Stimulated activated CD4-positive, alpha-beta T cell treated with anti-CD3 and anti-CD28 coated beads, Interleukin-15, amount 100 ng/mL, for 24 hours (primary cell): Measurements from ENCODE around the gene NDC80.
A peak's percentile ranks its signal among the peaks of the same experiment; 100 is the strongest.
"Not testable (repeated sequence)": the region's sequence is repeated elsewhere in the genome, so short reads cannot be mapped to it uniquely, and the experiment has no call there.

ENCODE experiments used
- DNase-seq: peaks from one replicate; pipeline ENCODE4 v3.0.0-alpha.2; 2020

The NDC80 gene

DNA sequence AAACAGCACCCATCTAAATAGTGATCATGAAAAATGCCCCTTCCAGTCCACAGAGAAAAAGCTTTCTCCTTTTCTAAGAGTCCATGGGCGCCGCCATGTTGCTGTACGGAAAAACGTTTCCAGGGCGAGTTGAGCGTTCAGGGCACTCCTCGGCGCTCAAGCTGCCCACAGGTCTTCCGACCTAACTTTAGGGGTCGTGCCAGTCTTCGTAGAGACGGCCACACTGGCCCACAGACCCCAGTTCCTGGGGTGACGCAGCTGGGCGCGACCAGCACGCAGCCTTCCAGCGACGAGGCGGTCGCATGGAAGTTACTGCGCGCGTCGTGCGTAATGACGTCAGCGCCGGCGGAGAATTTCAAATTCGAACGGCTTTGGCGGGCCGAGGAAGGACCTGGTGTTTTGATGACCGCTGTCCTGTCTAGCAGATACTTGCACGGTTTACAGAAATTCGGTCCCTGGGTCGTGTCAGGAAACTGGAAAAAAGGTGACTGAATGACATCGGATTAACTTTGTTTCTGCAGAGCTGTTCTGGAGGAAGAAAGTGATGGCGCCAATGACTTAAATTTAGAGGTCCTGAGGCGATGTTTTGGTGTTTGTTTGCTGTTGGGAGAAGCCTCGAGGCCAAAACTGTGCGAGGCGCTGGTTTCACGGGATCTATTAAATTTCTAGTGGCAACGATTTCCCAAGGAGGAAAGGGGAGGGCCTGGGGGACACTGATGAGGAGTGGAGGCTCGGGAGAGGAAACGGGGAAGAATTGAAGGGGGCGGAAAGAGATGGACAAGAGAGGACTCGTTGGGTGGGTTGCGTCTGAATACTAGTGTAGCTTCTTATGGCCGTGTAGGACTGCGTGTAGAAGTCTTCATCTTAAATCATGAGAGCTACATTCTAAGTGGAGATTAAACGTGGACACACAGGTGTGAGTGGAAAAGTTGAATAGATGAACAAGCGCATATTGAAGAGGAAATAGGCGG lies at the start of gene NDC80, which contains the start of gene METTL4:
Gene NDC80, plus strand, starts transcription at position 358 of the 971 bp plus-strand sequence. CDS start 1,429 bp downstream, outside the sequence.
Gene METTL4, minus strand, starts transcription at position 306 of the 971 bp plus-strand sequence. CDS start 4,289 bp downstream, outside the sequence.
- DNase-seq = peak; percentile 89

DNA sequence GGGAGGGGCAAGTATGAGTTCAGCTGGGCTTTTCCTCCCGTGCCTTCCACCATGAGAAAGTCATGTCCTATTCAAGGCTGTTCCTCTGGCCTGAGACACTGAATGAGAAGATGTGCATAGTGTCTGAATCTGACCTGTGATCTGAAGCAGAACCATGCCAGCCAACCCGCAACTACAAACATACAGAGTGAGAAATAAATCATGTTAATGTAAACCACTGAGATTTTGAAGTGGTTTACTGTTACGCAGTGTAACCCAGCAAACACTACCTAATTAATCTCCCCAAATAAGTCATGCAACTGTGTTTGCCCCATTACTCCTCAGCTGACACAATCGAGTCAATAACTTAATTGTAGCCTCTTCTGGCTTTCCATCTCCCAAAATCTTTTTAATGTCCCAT lies 49.2 kb upstream of the NDC80 start:
- no peak for DNase-seq

DNA sequence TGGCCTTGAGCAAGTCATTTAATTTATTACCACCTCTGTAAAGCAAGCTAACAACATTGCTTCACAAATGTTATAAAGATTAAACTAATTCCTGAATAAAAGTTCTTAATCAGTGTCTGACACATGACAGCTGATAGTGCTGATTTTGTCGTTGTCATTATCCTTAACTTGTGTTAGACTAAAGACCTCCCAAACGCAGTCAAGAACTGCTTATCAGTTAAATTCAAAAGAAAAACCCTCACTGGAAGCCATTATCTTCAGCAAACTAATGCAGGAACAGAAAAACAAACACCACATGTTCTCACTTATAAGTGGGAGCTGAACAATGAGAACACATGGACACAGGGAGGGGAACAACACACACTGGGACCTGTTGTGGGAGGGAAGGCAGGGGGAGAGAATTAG lies 46.6 kb upstream of the NDC80 start:
- DNase-seq = not testable (repeated sequence)

DNA sequence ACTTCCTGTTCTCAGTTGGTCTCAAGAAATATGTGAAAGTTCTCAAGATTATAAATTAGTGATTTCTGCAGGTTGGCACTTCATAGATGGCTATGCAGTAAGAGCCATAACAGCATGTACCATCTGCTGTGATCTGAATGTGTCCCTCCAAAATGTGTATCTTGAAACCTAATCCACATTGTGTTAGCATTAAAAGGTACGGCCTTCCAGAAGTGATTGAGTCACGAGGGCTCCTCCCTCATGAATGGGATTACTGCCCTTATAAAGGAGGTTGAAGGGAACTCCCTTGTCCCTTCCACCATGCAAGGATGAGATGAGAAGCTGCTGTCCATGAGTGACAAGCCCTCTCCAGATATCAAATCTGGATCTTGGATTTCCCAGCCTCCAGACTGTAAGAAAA lies 45.0 kb upstream of the NDC80 start:
- DNase-seq = no peak

DNA sequence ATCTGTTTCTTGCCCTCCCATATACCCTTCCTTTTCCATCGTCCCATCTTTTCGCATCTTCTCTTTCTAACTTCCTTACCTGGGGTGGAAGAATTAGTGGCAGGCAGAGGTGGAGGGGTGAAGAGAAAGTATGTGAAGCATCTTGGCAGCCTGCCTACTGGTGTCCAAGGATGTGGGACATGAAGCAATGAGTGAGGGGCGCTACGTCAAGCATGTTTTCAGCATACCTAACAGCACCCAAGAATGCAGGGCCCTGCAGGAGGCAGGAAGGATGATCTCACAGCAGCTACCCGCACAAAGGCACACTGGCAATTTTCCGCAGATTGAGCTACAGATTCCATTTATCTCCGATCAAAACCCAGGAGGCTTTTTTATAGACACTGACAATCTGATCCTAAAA lies 42.2 kb upstream of the NDC80 start:
- DNase-seq = no peak

DNA sequence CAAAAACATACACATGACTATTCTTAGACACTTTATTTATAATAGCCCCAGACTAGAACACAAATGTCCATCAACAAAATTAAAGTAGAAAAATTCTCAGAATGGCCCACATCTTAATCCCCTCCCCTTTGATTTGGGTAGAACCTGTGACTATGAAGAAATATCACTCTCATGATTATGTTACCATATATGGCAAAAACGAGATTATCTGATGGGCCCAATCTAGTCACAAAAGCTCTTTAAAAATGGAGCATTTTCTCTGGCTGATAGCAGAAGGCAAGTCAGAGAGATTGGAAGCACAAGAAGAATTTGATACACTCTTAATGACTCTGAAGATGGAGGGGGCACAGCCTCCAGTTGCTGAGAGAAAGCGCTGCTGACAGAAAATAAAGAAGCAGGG lies 39.6 kb upstream of the NDC80 start:
- no peak for DNase-seq

DNA sequence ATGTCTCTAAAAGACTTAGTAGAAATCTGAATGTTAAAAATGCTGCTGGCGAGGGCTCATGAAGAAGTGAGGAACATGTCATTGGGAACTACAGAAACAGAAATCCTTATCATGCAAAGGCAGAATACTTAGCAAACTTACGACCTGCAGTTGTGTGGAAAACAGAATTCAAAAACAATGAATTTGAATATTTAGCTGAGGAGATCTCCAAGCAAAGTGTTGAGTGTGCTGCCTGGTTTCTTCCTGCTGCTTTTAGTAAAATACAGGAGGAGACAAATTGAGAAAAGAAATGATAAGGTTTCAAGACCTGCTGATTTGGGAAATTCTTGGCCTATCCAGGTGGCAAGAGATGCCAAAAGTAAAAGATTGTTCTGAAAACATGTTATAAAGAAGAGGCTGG lies 38.6 kb upstream of the NDC80 start:
- DNase-seq = no peak

DNA sequence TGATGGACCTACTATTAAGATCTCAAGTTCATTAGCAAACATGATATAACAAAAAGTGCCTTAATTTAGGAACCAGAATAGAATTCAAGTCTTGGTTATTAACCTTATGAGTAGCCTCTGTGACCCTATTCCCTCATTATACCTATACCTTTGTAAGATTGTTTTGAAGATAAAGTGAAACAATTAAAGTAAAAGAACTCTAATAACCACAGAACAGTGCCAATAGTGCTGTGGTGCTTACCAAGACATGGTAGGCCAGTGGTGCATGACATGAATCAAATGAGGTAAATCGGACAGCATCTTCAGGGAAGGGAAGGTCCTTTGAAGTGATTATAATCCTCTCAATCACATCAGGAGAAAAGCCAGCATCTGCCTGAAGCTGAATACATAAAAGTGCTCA lies 36.5 kb upstream of the NDC80 start:
- DNase-seq = no peak

DNA sequence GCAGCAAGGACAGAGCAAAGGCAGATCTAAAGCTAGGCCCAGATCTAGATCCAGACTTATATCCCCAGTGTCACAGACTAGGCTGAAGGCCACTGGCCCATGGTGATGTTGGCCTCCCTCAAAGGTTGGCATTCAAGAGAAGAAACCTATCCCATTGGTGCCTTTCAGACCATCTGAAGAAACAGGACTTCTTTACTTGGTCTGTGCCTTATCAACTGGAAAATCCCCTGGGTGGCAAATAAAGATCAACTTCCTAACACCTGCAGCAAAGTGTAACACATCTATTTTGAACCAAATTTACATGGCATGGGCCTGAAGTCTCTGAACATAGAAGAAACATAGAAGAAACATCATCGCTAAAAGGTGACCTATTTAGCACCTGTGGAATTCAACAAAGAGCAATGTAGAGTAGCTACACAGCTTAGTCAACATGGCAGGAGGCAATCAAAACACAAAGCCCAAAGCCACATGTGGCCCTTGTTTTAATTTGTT lies 35.9 kb upstream of the NDC80 start:
- no peak for DNase-seq

DNA sequence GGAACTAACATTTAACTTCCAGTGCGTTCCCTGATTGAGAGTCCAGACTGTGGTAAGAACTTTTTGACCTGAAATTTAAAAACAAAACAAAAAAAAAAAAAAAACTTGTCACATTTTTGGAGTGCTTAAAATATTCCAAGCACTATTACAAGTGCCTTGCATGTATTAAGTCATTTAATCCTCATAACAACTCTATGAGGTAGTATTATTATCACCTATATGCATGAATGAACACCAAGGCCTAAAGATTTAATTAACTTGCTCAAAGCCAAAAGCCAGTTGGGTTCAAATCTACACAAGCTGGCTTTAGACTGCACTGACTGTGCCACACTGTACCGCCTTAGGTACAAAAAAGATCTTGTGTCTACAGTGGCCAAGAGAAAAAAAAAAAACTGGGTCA lies 35.3 kb upstream of the NDC80 start:
- no peak for DNase-seq

DNA sequence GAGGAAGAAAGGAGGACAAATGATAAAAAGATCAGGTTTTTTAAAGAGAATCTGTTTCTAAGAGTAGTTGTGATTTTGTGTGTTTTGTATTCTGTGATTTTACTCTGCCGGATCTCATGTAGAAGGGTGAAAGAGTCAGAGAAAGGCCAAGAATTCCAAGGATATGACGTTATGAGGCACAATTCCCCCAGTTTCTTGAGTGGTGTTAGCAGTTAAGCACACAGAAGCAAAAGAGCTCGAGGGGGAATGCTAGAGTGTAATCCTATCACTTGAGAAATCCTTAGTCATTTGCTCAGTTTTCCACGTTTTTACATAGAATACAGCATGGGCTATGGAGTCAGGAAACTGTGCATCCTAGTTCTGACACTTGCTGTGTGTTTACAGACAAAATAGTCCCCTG lies 34.9 kb upstream of the NDC80 start:
- DNase-seq = no peak

DNA sequence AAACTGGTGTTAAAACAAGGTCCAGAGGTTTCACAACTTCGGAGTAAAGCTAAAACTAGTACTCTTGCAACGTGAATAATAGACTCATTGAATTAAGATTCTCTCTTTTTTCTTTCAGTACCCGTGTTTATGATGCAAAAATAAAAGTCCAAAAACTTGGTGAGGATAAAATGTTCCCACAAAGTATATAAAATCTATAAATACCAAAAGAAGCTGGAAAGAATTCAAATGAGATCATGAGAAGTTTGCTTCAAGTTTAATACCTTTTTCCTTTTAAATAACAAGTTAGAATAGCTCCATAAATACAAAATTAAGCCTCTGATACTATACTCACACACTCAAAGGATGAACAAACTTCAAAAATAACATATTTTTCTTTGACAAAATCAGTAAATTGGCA lies 34.1 kb upstream of the NDC80 start:
- no peak for DNase-seq

DNA sequence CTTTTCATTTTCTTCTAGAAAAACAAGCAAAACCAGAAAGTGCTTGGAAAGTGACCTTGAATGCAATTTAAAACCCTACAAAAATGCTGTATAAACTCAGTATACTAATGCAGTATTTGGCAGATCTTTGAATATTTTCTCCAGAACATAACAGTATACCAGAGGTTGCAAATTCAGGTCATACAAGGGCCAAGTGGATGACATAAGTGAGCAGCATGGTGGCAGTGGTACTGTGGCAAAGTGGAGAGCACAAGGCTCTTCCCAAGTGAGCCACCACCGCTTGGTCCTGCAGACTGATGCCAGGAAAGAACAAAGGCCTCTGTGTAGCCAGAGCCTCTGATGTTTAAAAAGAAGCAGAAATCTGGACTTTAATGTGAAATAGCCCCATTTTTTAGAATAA lies 33.1 kb upstream of the NDC80 start:
- DNase-seq = no peak

DNA sequence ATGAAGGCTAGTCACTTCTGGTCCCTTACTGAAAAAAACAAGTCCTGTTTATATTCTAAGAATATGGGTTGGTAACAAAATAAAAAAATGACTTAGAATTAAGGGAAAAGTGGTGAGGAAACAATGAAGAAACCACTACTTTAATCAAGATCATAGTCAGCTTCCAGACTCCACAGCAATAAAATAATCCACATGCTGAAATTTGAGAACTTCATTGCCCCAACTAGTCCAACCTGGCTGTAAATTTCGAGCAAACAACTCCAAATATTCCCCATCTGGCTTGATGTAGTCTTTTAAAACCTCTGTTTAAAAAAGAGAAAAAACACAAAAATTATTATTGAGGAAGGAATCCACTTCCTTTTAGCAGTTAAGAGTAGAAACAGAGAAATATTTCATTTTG lies 32.5 kb upstream of the NDC80 start:
- DNase-seq = no peak

DNA sequence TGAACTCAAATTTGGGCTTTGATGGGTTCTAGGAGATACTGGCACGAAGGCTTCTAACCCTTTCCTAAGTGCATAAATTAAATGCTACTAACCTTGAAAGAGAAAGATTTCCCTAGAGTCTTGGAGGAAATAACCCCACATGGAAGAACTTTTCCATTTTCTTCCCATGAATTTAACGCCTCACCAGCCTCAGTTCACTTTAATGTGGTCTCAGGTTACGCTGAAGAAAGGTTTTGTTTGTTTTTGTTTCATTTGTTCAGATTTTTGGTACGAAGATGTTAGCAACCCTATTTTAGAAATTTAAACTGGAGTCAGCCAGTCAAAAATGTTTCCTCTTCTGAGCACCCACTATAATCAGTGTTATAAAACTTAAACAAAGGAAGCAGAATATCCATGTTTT lies 30.8 kb upstream of the NDC80 start:
- DNase-seq = no peak

DNA sequence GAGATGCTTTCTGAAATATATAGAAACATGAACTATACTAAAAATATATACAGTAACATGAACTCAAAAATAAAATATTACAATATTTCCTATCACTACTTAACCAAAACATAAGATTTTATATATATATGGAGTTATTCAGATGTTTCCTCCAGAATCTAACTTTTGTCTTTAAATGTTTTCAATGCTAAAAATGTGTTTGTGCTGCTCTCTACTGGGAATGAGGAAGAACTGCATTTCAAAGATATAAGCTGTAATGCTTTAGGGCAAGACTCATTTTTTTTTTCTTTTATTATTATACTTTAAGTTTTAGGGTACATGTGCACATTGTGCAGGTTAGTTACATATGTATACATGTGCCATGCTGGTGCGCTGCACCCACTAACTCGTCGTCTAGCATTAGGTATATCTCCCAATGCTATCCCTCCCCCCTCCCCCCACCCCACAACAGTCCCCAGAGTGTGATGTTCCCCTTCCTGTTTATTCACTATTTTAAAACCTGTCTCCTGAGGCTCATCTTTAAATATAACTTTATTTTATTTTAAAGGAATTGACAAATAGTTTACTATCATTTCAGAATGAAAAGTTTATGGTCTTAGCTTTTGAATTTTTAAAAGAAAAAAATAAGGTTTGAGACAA lies 29.3 kb upstream of the NDC80 start:
- not testable (repeated sequence) for DNase-seq

DNA sequence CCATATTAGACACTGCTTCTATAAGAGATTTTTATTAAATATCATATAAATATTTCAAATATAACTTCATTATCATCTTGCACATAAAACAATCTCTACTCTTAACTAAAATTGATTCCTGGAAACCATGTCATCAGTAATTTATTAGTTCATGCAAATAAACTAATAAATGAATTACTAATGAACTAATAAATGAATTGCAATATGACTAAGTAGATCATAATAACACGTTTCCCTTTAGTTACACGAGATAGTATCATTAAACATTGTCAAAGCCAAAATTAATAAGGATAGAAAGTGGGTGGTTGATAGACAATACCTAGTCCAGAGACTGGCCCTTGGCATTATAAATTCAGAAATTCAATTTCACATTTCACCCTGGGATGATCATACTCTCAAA lies 26.2 kb upstream of the NDC80 start:
- no peak for DNase-seq

DNA sequence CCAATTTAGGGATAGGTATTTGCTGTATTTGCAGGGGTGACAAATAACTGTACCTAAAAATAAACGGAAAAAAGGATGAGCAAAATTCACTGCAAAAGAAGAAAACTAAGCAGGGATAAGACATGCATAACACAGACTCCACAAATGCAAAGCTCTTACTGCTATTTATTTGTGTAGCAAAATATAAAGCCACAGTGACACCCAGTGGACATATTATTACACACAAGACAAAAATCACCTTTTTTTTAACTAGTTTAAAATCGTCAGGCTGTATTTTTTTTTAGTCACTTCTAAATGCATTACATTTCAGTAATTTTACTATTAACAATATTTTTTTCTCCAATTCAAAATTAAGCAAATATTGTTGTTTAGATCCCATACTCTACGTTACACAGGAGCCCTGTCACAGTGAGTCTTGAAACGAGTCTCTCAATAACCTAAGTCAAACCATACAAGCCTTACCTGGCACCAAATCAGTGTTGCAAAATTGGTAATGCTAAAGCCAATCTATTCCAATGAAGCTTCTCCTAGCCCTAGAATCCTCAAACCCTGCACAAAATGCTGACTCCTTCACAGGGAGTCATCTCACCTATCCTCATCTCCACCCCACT lies 23.8 kb upstream of the NDC80 start:
- DNase-seq = no peak

DNA sequence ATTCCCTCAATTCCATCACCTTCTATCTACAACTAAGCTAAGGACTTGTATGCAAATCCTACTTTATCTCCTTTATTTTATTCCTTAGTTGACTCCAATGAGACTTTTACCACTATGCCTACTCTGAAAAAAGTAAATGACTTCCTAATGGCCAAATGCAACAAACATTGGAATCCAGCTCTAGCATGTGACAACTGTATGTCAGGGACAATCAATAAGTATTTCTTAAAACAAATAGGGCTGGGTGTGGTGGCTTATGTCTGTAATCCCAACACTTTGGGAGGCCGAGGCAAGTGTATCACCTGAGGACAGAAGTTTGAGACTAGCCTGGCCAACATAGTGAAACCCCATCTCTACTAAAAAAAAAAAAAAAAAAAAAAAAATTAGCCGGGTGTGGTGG lies 21.9 kb upstream of the NDC80 start:
- no peak for DNase-seq

DNA sequence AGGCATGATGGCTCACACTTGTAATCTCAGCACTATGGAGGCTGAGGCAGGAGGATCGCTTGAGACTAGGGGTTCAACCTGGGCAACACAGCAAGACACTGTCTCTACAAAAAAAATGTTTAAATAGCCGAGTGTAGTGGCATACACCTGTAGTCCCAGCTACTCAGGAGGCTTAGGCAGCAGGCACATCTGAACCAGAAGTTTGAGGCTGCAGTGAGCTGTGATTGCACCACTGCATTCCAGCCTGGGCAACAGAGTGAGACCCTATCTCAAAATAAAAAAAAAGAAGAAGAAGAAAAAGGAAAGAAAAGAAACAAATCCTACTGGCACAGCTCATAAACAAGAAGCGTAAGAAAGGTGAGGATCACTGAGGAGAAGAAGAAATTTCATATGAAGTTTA lies 19.9 kb upstream of the NDC80 start:
- DNase-seq = no peak

DNA sequence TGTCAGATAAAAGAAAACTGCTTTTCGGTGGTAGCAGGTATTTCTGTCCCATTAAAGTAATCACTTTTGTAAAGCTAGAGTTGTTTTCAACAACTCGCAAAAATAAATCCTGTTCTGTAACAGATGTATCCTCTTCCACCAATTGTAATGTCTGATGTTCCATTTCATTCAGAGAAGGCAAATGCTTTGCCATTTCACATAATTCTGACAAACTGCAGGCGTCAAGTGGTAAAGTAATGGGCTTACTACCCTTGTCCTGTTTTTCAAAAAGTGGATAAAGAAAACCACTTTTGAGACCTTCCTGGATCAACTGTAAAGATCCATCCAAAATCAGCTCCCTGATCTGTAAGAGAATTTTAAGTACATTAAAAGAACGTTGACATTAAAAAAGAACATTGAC lies 16.7 kb upstream of the NDC80 start:
- DNase-seq = no peak

DNA sequence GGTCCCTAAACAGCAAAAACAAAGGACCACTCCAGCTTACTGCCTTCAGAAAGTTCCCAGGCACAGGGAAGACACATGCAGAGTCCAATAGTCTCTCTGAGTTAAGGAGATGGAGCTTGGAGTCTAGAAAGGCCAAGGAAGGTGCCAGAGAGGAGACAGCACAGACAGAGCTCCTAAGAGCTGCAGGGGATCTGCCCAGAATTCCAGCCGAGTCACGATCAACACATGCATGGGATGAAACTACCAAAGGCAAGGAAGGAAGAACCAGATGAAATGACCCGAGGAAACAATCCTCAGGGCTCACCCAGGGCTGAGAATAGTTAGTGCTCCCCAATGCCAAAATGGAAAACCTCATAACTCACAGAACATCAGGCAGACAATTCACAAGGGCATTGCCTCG lies 15.5 kb upstream of the NDC80 start:
- no peak for DNase-seq

DNA sequence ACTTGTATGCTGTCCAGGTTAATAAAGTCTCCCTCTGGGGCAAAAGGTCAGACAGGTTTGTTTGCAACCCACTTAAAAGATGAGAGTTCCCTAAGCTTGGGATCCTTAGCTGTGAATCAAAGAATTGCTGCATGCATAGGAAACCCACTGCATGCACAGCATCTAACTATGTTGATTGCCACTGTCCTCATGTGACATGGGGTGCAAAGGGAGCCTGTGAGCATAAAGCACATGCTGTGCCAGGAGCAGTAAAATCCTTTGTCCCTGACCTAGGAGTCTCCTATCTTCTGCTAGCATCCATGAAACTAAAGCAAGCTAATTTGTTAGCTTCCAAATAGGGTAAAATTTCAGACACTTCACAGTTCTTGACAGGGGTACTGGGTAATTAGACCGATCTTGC lies 13.8 kb upstream of the NDC80 start:
- DNase-seq = no peak

DNA sequence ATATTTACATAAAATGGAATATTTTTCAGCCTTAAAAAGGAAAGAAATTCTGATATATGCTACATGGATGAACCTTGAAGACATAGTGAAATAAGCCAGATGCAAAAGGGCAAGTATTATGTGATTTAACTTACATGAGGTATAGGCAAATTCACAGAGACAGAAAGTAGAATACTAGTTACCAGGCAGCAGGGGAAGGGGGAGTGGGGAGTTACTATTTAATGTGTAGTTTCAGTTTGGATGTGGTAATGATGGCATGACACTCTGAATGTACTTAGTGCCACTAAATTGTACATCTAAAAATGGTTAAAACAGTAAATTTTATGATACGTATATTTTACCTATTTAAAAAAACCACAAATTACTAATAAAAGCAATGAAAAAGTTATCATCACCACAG lies 12.1 kb upstream of the NDC80 start:
- no peak for DNase-seq
